Breast epithelium (tissue), 4 donors: ENCODE data around the gene PLCB2. TPM values are rescaled to one million over a fixed set of nuclear protein-coding genes. Genes with fewer than 3 reads are reported as not detected.

Source experiments
- DNase-seq, 2 donors: peaks; one replicate each; pipeline ENCODE4 v3.0.0-alpha.2; 2019; ENCODE audit warnings: low spot score in 2 of 2
- H3K27ac ChIP-seq, 2 donors: fragments of 200-600 bp; sonication (generic) in 1 of 2; one replicate each; pipeline ENCODE4 v1.5.1; 2016 to 2019; ENCODE audit warnings: mild to moderate bottlenecking in 1 of 2
- H3K27me3 ChIP-seq, 2 donors: fragments of 200-600 bp; sonication (generic) in 1 of 2; one replicate each; pipeline versions ENCODE4 v1.5.1 to v1.6.0; 2017 to 2019; ENCODE audit warnings: control low read depth in 1 of 2, mild to moderate bottlenecking in 1 of 2
- H3K36me3 ChIP-seq: fragments of 200-600 bp; one replicate; pipeline ENCODE4 v1.5.1; 2019
- H3K4me1 ChIP-seq, 2 donors: fragments of 200-600 bp; sonication (generic); one replicate each; pipeline ENCODE4 v1.5.1; 2016 to 2019; ENCODE audit warnings: control low read depth in 1 of 2
- H3K4me3 ChIP-seq, 3 donors: fragments of 200-600 bp; sonication (generic); 1 replicate in 2 of 3; 2 replicates in 1 of 3; pipeline ENCODE4 v1.5.1; 2016 to 2019; ENCODE audit warnings: mild to moderate bottlenecking in 3 of 3, moderate library complexity in 2 of 3
- H3K9me3 ChIP-seq, 2 donors: fragments of 200-600 bp; sonication (generic) in 1 of 2; one replicate each; pipeline ENCODE4 v1.5.1; 2016 to 2019; ENCODE audit warnings: control low read depth in 1 of 2
- CTCF ChIP-seq, 3 donors: fragments of 450-650 bp; IDR thresholded peaks; one replicate each; pipeline ENCODE4 v1.5.1; 2016 to 2017; ENCODE audit warnings: antibody characterized with exemption in 3 of 3, mild to moderate bottlenecking in 3 of 3, moderate library complexity in 3 of 3
- POLR2A ChIP-seq: fragments of 450-650 bp; IDR thresholded peaks from one replicate; pipeline ENCODE4 v1.6.1; 2016; ENCODE audit warnings: antibody characterized with exemption, mild to moderate bottlenecking, moderate library complexity
- POLR2AphosphoS5 ChIP-seq, 3 donors: sonication (generic); formaldehyde crosslinking; IDR thresholded peaks; one replicate each; pipeline ENCODE4 v1.6.1; 2017; ENCODE audit warnings: antibody characterized with exemption in 3 of 3
- intact Hi-C: fragments of 100-400 bp; cut with DNase I; formaldehyde crosslinking; loops from one replicate; pipeline ENCODE4 v1.15.1; 2023; ENCODE audit warnings: low total_unique reads
- total RNA-seq, 3 donors: library from RNA; depleted of rRNA; stranded (reverse); fragments of >200 nt; gene quantifications; one replicate each; pipeline ENCODE4 v1.1.0, GENCODE V29; 2016

Gene PLCB2
- total RNA-seq, 3 donors from 2014 or later, result 4.3 to 17.9 (median 13.6) TPM

GRCh38 chr15:40323953-40324937, 16.5 kb upstream of the PLCB2 start:
- intact Hi-C loops, result no loop called here
- no peaks in the 10 kb centered on the region for H3K27me3 ChIP-seq
- H3K4me3 ChIP-seq, result peak overlapping the region; percentile 64 to 94 (median 81)
- H3K36me3 ChIP-seq, result no peaks in the 10 kb centered on the region
- DNase-seq, result no peak
- H3K27ac ChIP-seq, result peak overlapping the region; percentile 78 to 79
- no peak for TF ChIP-seq POLR2AphosphoS5 (IDR thresholded peaks at IDR 0.05)
- TF ChIP-seq CTCF (IDR thresholded peaks at IDR 0.05), result no peak
- H3K9me3 ChIP-seq, result no peaks in the 10 kb centered on the region
- peaks cover 4 to 5% of the 10 kb centered on the region in 2 donors for H3K4me1 ChIP-seq

- H3K4me1 ChIP-seq, result peaks cover 4 to 5% of the 10 kb centered on the region in 2 donors
- no peaks in the 10 kb centered on the region for H3K36me3 ChIP-seq
- H3K9me3 ChIP-seq, result no peaks in the 10 kb centered on the region
- intact Hi-C loops, result no loop called here
- H3K27me3 ChIP-seq, result no peaks in the 10 kb centered on the region
- TF ChIP-seq POLR2A (no peak), CTCF (IDR thresholded peaks at IDR 0.05) (peak; percentile 48 to 61 (median 58)), POLR2AphosphoS5 (IDR thresholded peaks at IDR 0.05) (peak in 1 of 3 donors; percentile 18)
- DNase-seq, result peak; percentile 72 to 73
- H3K27ac ChIP-seq, result peak within 1 kb of the TSS; percentile 79 to 81
- H3K4me3 ChIP-seq, result peak within 1 kb of the TSS; percentile 64 to 94 (median 81)
These were observed 15.7 kb upstream of the PLCB2 start, which contains the start of gene INAFM2 for GRCh38 chr15:40323239-40323952. Gene INAFM2, plus strand, starts transcription at chr15:40323692. Its CDS starts 364 bp downstream, at chr15:40324056.

- no peaks in the 10 kb centered on the region for H3K27me3 ChIP-seq
- intact Hi-C loops, result no loop called here
- H3K4me3 ChIP-seq, result peak overlapping the region; percentile 37 to 94 (median 81)
- H3K36me3 ChIP-seq, result no peaks in the 10 kb centered on the region
- no peak for TF ChIP-seq POLR2A
- no peak for TF ChIP-seq CTCF (IDR thresholded peaks at IDR 0.05)
- no peak for TF ChIP-seq POLR2AphosphoS5 (IDR thresholded peaks at IDR 0.05)
- H3K27ac ChIP-seq, result peak overlapping the region; percentile 79 to 81
- peaks cover 4 to 5% of the 10 kb centered on the region in 2 donors for H3K4me1 ChIP-seq
- DNase-seq, result no peak
- no peaks in the 10 kb centered on the region for H3K9me3 ChIP-seq
These were observed 14.9 kb upstream of the PLCB2 start for GRCh38 chr15:40322531-40323238.

GRCh38 chr15:40320931-40321371, 13.2 kb upstream of the PLCB2 start:
- TF ChIP-seq CTCF (IDR thresholded peaks at IDR 0.05), result peak; percentile 85 to 88 (median 85)
- TF ChIP-seq POLR2AphosphoS5 (IDR thresholded peaks at IDR 0.05), result no peak
- peaks cover 4 to 5% of the 10 kb centered on the region in 2 donors for H3K4me1 ChIP-seq
- H3K27me3 ChIP-seq, result no peaks in the 10 kb centered on the region
- no peaks in the 10 kb centered on the region for H3K9me3 ChIP-seq
- no peaks in the 10 kb centered on the region for H3K36me3 ChIP-seq
- H3K27ac ChIP-seq, result no peak overlapping the region
- intact Hi-C loops, result no loop called here
- DNase-seq, result no peak
- H3K4me3 ChIP-seq, result no peak overlapping the region
